ENCODE data around the gene DLG2.
A peak's percentile ranks its signal among the peaks of the same experiment; 100 is the strongest.

The DLG2 gene

GRCh38 chr11:83483808-83484207, 2143.3 kb downstream of the DLG2 start:
- no peaks in the 10 kb centered on the region for H3K27me3 Mint-ChIP-seq (ENCODE audit: low read depth)
- H3K4me3 Mint-ChIP-seq: no peak overlapping the region
- no peaks in the 10 kb centered on the region for H3K4me1 Mint-ChIP-seq
- TF ChIP-seq, protein P1, sequence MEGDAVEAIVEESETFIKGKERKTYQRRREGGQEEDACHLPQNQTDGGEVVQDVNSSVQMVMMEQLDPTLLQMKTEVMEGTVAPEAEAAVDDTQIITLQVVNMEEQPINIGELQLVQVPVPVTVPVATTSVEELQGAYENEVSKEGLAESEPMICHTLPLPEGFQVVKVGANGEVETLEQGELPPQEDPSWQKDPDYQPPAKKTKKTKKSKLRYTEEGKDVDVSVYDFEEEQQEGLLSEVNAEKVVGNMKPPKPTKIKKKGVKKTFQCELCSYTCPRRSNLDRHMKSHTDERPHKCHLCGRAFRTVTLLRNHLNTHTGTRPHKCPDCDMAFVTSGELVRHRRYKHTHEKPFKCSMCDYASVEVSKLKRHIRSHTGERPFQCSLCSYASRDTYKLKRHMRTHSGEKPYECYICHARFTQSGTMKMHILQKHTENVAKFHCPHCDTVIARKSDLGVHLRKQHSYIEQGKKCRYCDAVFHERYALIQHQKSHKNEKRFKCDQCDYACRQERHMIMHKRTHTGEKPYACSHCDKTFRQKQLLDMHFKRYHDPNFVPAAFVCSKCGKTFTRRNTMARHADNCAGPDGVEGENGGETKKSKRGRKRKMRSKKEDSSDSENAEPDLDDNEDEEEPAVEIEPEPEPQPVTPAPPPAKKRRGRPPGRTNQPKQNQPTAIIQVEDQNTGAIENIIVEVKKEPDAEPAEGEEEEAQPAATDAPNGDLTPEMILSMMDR (IDR thresholded peaks at IDR 0.05; ENCODE audit: unreplicated experiment in 3 of 3): no peak
- no peaks in the 10 kb centered on the region for H3K36me3 Mint-ChIP-seq (ENCODE audit: low read depth)
- H3K27ac Mint-ChIP-seq: no peak overlapping the region
- H3K9me3 Mint-ChIP-seq: no peaks in the 10 kb centered on the region

GRCh38 chr11:83480811-83481210, 2146.3 kb downstream of the DLG2 start:
- Mint-ChIP-seq H3K27me3 (ENCODE audit: low read depth) (no peaks in the 10 kb centered on the region), H3K9me3 (no peaks in the 10 kb centered on the region), H3K36me3 (ENCODE audit: low read depth) (no peaks in the 10 kb centered on the region), H3K4me1 (peaks cover 5% of the 10 kb centered on the region), H3K27ac (no peak overlapping the region), H3K4me3 (no peak overlapping the region)
- TF ChIP-seq, protein P1 (IDR thresholded peaks at IDR 0.05; ENCODE audit: unreplicated experiment in 3 of 3): no peak

GRCh38 chr11:83480251-83480650, 2146.9 kb downstream of the DLG2 start:
- no peaks in the 10 kb centered on the region for H3K36me3 Mint-ChIP-seq (ENCODE audit: low read depth)
- H3K27me3 Mint-ChIP-seq (ENCODE audit: low read depth): no peaks in the 10 kb centered on the region
- TF ChIP-seq, protein P1 (IDR thresholded peaks at IDR 0.05; ENCODE audit: unreplicated experiment in 3 of 3): no peak
- H3K9me3 Mint-ChIP-seq: no peaks in the 10 kb centered on the region
- no peak overlapping the region for H3K4me3 Mint-ChIP-seq
- no peak overlapping the region for H3K27ac Mint-ChIP-seq
- peaks cover 5% of the 10 kb centered on the region for H3K4me1 Mint-ChIP-seq

GRCh38 chr11:83477772-83478171, 2149.4 kb downstream of the DLG2 start:
- H3K4me3 Mint-ChIP-seq: no peak overlapping the region
- no peaks in the 10 kb centered on the region for H3K9me3 Mint-ChIP-seq
- no peaks in the 10 kb centered on the region for H3K27me3 Mint-ChIP-seq (ENCODE audit: low read depth)
- peak overlapping the region in 1 of 3 experiments; percentile 1 for H3K27ac Mint-ChIP-seq
- H3K36me3 Mint-ChIP-seq (ENCODE audit: low read depth): no peaks in the 10 kb centered on the region
- TF ChIP-seq, protein P1 (IDR thresholded peaks at IDR 0.05; ENCODE audit: unreplicated experiment in 3 of 3): no peak
- peaks cover 6% of the 10 kb centered on the region for H3K4me1 Mint-ChIP-seq

DNA sequence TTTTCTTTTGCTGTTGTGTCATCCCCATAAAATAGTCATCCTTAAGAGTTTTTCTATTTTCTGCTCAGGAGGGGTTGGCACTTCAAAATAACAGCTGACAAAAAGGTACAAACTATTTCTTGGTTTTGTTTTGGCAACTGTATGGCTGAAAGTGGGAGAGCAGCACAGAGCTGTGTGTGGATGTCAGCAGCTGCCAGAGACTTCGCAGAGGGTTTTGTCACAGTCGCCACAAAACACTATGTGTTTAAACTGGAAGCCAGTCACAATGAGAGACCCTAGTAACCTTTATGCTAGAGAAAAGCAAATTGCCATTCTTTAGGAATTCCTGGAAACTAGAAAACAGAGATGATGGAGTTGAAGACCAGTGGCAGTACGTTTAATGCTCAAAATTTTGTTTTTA, 2151.4 kb downstream of the DLG2 start:
- Mint-ChIP-seq H3K4me1 (peaks cover 19% of the 10 kb centered on the region), H3K36me3 (ENCODE audit: low read depth) (no peaks in the 10 kb centered on the region), H3K9me3 (no peaks in the 10 kb centered on the region), H3K27ac (no peak overlapping the region), H3K27me3 (ENCODE audit: low read depth) (no peaks in the 10 kb centered on the region), H3K4me3 (no peak overlapping the region)
- TF ChIP-seq, protein P1 (IDR thresholded peaks at IDR 0.05; ENCODE audit: unreplicated experiment in 3 of 3): no peak

- no peaks in the 10 kb centered on the region for H3K9me3 Mint-ChIP-seq
- H3K36me3 Mint-ChIP-seq (ENCODE audit: low read depth): no peaks in the 10 kb centered on the region
- H3K27me3 Mint-ChIP-seq (ENCODE audit: low read depth): no peaks in the 10 kb centered on the region
- TF ChIP-seq, protein P1 (IDR thresholded peaks at IDR 0.05; ENCODE audit: unreplicated experiment in 3 of 3): no peak
- no peak overlapping the region for H3K27ac Mint-ChIP-seq
- no peak overlapping the region for H3K4me3 Mint-ChIP-seq
- peaks cover 19% of the 10 kb centered on the region for H3K4me1 Mint-ChIP-seq
These were observed 2153.4 kb downstream of the DLG2 start for GRCh38 chr11:83473743-83474142.

Measured in nephron (organoid).